GM12875 (cell line): Measurements from ENCODE around the gene NIPBL.
A peak's percentile ranks its signal among the peaks of the same experiment; 100 is the strongest.

ENCODE experiments used
- H3K4me3 ChIP-seq: one replicate; pipeline ENCODE4 v1.5.1; 2011; ENCODE audit warnings: low read depth, low read length, control low read depth
- TF ChIP-seq, protein P1 (sequence below): IDR thresholded peaks from 2 replicates; pipeline ENCODE4 v1.5.1; 2011; ENCODE audit warnings: low read depth, mild to moderate bottlenecking, control low read depth, inconsistent platforms, low read length, moderate library complexity, borderline replicate concordance; ENCODE audit not compliant: insufficient read depth

The NIPBL gene

GRCh38 chr5:36876299-36876964, at the start of gene NIPBL:
TSS of gene NIPBL (plus strand) at chr5:36876769. CDS start at chr5:36953697, 76,928 bp downstream.
- peak within 1 kb of the TSS; percentile 97 for H3K4me3 ChIP-seq
- TF ChIP-seq, protein P1, sequence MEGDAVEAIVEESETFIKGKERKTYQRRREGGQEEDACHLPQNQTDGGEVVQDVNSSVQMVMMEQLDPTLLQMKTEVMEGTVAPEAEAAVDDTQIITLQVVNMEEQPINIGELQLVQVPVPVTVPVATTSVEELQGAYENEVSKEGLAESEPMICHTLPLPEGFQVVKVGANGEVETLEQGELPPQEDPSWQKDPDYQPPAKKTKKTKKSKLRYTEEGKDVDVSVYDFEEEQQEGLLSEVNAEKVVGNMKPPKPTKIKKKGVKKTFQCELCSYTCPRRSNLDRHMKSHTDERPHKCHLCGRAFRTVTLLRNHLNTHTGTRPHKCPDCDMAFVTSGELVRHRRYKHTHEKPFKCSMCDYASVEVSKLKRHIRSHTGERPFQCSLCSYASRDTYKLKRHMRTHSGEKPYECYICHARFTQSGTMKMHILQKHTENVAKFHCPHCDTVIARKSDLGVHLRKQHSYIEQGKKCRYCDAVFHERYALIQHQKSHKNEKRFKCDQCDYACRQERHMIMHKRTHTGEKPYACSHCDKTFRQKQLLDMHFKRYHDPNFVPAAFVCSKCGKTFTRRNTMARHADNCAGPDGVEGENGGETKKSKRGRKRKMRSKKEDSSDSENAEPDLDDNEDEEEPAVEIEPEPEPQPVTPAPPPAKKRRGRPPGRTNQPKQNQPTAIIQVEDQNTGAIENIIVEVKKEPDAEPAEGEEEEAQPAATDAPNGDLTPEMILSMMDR = no peak

GRCh38 chr5:36832274-36832673, 44.3 kb upstream of the NIPBL start:
- no peak overlapping the region for H3K4me3 ChIP-seq
- TF ChIP-seq, protein P1 = no peak

GRCh38 chr5:36836831-36837230, 39.7 kb upstream of the NIPBL start:
- TF ChIP-seq, protein P1 = no peak
- no peak overlapping the region for H3K4me3 ChIP-seq

DNA sequence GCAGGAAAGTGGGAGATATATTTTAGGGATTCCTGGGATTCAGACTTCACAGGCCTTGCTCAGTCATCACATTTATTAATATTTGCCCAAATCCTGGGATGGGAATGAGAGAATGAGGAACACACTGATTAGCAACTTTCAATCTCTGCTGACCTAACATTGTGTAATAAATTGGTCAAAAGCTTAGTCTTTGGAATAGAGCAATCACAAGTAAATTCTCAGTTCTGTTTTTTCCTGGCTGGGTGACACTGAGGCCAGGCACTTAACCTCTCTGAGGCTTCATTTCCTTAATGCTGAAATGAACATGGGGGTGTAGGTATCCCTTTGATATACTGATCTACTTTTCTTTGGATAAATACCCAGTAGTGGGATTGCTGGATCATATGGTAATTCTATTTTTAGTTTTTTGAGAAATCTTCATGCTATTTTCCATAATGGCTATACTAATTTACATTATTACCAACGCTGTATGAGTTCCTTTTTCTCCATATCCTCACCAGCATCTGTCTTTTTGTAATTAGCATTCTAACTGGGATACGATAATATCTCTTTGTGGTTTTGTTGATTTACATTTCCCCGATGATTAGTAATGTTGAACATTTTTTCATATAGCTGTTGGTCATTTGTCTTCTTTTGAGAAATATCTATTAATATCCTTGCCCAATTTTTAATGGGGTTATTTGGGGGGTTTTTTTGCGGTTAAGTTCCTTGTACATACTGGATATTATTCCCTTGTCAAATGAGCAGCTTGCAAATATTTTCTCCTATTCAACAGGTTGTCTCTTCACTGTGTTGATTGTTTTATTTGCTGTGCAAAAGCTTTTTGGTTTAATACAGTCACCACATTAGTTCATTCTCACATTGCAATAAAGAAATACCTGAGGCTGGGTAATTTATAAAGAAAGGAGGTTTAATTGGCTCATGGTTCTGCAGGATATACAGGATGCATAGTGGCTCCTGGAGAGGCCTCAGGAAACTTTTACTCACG, 36.8 kb upstream of the NIPBL start:
- TF ChIP-seq, protein P1 = no peak
- H3K4me3 ChIP-seq = no peak overlapping the region

DNA sequence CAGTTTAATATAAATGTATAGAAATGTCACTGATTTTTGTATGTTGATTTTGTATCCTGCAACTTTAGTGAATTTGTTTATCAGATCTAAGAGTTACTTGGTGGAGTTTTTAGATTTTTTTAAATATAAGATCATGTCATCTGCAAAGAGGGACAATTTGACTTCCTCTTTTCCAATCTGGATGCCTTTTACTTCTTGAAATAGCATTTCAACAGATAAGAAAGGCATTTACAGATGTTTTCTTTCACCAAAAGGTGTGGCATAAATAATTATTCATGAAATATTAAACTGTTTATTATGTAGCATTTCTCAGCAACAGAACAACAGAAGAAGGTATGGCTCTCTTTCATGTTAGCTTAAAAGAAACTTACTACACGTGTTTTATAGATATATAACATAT, 34.9 kb upstream of the NIPBL start:
- TF ChIP-seq, protein P1 = no peak

GRCh38 chr5:36842087-36842486, 34.5 kb upstream of the NIPBL start:
- TF ChIP-seq, protein P1 = no peak
- no peak overlapping the region for H3K4me3 ChIP-seq

More for the DNA sequence above, 34.9 kb upstream of the NIPBL start:
- no peak overlapping the region for H3K4me3 ChIP-seq
